Astrocyte (in vitro differentiated cells and primary cell): ENCODE results near the gene MEF2B. TPM values are rescaled to one million over a fixed set of nuclear protein-coding genes. Genes with fewer than 3 reads are reported as not detected.

Experiments
- DNase-seq: peaks from one replicate; pipeline ENCODE4 v3.0.0-alpha.2; 2010; ENCODE audit warnings: low read depth
- FAIRE-seq: peaks from 2 replicates; lab custom pipeline; 2011; peaks lifted over from hg19 to GRCh38; lab: Jason Lieb, UNC
- H2AFZ ChIP-seq: 2 replicates; pipeline ENCODE4 v1.6.0; 2012; ENCODE audit warnings: low read depth, low read length, inconsistent platforms
- H3K27ac ChIP-seq: 2 replicates; pipeline ENCODE4 v1.5.1; 2011; ENCODE audit warnings: low read depth, low read length, inconsistent platforms
- H3K27me3 ChIP-seq: 2 replicates; pipeline ENCODE4 v1.6.0; 2011; ENCODE audit warnings: low read length, inconsistent platforms; ENCODE audit not compliant: insufficient read depth
- H3K36me3 ChIP-seq: 2 replicates; pipeline ENCODE4 v1.5.1; 2011; ENCODE audit warnings: low read length, inconsistent platforms; ENCODE audit not compliant: insufficient read depth
- H3K4me1 ChIP-seq: 2 replicates; pipeline ENCODE4 v1.5.1; 2011; ENCODE audit warnings: low read length, inconsistent platforms; ENCODE audit not compliant: insufficient read depth
- H3K4me2 ChIP-seq: 2 replicates; pipeline ENCODE4 v1.6.0; 2012; ENCODE audit warnings: low read length, inconsistent platforms
- H3K4me3 ChIP-seq: 2 replicates; pipeline ENCODE4 v1.5.1; 2011; ENCODE audit warnings: low read depth, mild to moderate bottlenecking, low read length, inconsistent platforms; ENCODE audit not compliant: insufficient read depth
- H3K79me2 ChIP-seq: 2 replicates; pipeline ENCODE4 v1.6.0; 2012; ENCODE audit warnings: mild to moderate bottlenecking, low read length, inconsistent platforms; ENCODE audit not compliant: insufficient read depth
- H3K9ac ChIP-seq: 2 replicates; pipeline ENCODE4 v1.6.0; 2012; ENCODE audit warnings: mild to moderate bottlenecking, low read length, inconsistent platforms
- H3K9me3 ChIP-seq: 2 replicates; pipeline ENCODE4 v1.5.1; 2012; ENCODE audit warnings: low read depth, mild to moderate bottlenecking, low read length, inconsistent platforms; ENCODE audit not compliant: insufficient read depth
- H4K20me1 ChIP-seq: 2 replicates; pipeline ENCODE4 v1.6.0; 2012; ENCODE audit warnings: low read length, inconsistent platforms; ENCODE audit not compliant: insufficient read depth
- H3K27ac Mint-ChIP-seq: one replicate; pipeline ENCODE4 v1.8.0; 2021; ENCODE audit warnings: mild to moderate bottlenecking, mixed read lengths; ENCODE audit not compliant: unreplicated experiment
- H3K27me3 Mint-ChIP-seq: one replicate; pipeline ENCODE4 v1.8.0; 2021; ENCODE audit warnings: low read depth, mixed read lengths; ENCODE audit not compliant: unreplicated experiment
- H3K36me3 Mint-ChIP-seq: one replicate; pipeline ENCODE4 v1.8.0; 2021; ENCODE audit warnings: low read depth, mixed read lengths; ENCODE audit not compliant: unreplicated experiment
- H3K4me1 Mint-ChIP-seq: one replicate; pipeline ENCODE4 v1.8.0; 2021; ENCODE audit warnings: low read depth, mixed read lengths; ENCODE audit not compliant: unreplicated experiment
- H3K4me3 Mint-ChIP-seq: one replicate; pipeline ENCODE4 v1.8.0; 2021; ENCODE audit warnings: mild to moderate bottlenecking, moderate library complexity, mixed read lengths; ENCODE audit not compliant: unreplicated experiment
- H3K9me3 Mint-ChIP-seq: one replicate; pipeline ENCODE4 v1.8.0; 2021; ENCODE audit warnings: mild to moderate bottlenecking, mixed read lengths; ENCODE audit not compliant: unreplicated experiment
- CTCF ChIP-seq: IDR thresholded peaks from 2 replicates; pipeline ENCODE4 v1.5.1; 2011; ENCODE audit warnings: low read depth, mild to moderate bottlenecking, inconsistent platforms, low read length, moderate library complexity; ENCODE audit not compliant: insufficient read depth
- EZH2 ChIP-seq: IDR thresholded peaks from 2 replicates; pipeline ENCODE4 v1.6.1; 2012; ENCODE audit warnings: mild to moderate bottlenecking, low read length, inconsistent platforms; ENCODE audit not compliant: insufficient read depth
- total RNA-seq: library from RNA; stranded (reverse); gene quantifications from 2 replicates; pipeline ENCODE4 v1.2.1, GENCODE V29; 2021

Gene MEF2B
- total RNA-seq, 1 donor from 2014 or later = 1.7 TPM

- Histone ChIP-seq H3K79me2 (peaks cover 12% of the 10 kb centered on the region), H3K9ac (no peak overlapping the region), H3K4me2 (no peak overlapping the region), H3K9me3 (peaks cover 5% of the 10 kb centered on the region), H3K27me3 (no peaks in the 10 kb centered on the region), H3K4me3 (no peak overlapping the region), H3K36me3 (no peaks in the 10 kb centered on the region), H2AFZ (no peak overlapping the region), H4K20me1 (peaks cover 3% of the 10 kb centered on the region), H3K27ac (no peak overlapping the region), H3K4me1 (peaks cover 8% of the 10 kb centered on the region)
- Mint-ChIP-seq H3K4me3 (no peak overlapping the region), H3K4me1 (peaks cover 3% of the 10 kb centered on the region), H3K27me3 (no peaks in the 10 kb centered on the region), H3K36me3 (peaks cover 21% of the 10 kb centered on the region), H3K27ac (no peak overlapping the region), H3K9me3 (peaks cover 4% of the 10 kb centered on the region)
- TF ChIP-seq CTCF (no peak), EZH2 (no peak)
- DNase-seq (no peak), FAIRE-seq (no peak)
Observed at GRCh38 chr19:19134687-19135158, 35.3 kb downstream of the MEF2B start.

GRCh38 chr19:19133985-19134384 lies 36.1 kb downstream of the MEF2B start:
- H3K27ac ChIP-seq = no peak overlapping the region

More at GRCh38 chr19:19133985-19134384, 36.1 kb downstream of the MEF2B start:
- FAIRE-seq (no peak), DNase-seq (no peak)
- Histone ChIP-seq H3K79me2 (peaks cover 12% of the 10 kb centered on the region), H4K20me1 (peaks cover 3% of the 10 kb centered on the region), H3K27me3 (no peaks in the 10 kb centered on the region), H3K36me3 (no peaks in the 10 kb centered on the region), H3K9ac (no peak overlapping the region), H3K4me2 (no peak overlapping the region), H3K4me1 (peaks cover 8% of the 10 kb centered on the region), H2AFZ (no peak overlapping the region), H3K4me3 (no peak overlapping the region), H3K9me3 (peaks cover 5% of the 10 kb centered on the region)
- H3K27ac Mint-ChIP-seq = no peak overlapping the region
- peaks cover 3% of the 10 kb centered on the region for H3K4me1 Mint-ChIP-seq
- H3K9me3 Mint-ChIP-seq = peaks cover 4% of the 10 kb centered on the region
- no peak for TF ChIP-seq CTCF
- no peak for TF ChIP-seq EZH2
- H3K27me3 Mint-ChIP-seq = no peaks in the 10 kb centered on the region
- H3K36me3 Mint-ChIP-seq = peaks cover 24% of the 10 kb centered on the region
- H3K4me3 Mint-ChIP-seq = no peak overlapping the region
